DOHH2 (cell line): ENCODE measurements around the gene ZSWIM1.
"Not testable (repeated sequence)": the region's sequence is repeated elsewhere in the genome, so short reads cannot be mapped to it uniquely, and the experiment has no call there.

Experiments
- H3F3A ChIP-seq: fragments of 200-600 bp; sonication (generic), shearing (Covaris generic); 2 replicates; pipeline ENCODE4 v1.6.0; 2016; ENCODE audit warnings: antibody characterized with exemption, mild to moderate bottlenecking; ENCODE audit not compliant: control insufficient read depth, insufficient read depth
- H3K27ac ChIP-seq: fragments of 200-600 bp; sonication (generic); 2 replicates; pipeline ENCODE4 v1.5.1; 2014; ENCODE audit warnings: low read depth, mild to moderate bottlenecking, low read length, moderate library complexity
- H3K27me3 ChIP-seq: fragments of 200-600 bp; sonication (generic); 2 replicates; pipeline ENCODE4 v1.6.1; 2014; ENCODE audit warnings: mild to moderate bottlenecking, low read length, mixed read lengths; ENCODE audit not compliant: control insufficient read depth
- H3K36me3 ChIP-seq: fragments of 200-600 bp; sonication (generic); 2 replicates; pipeline ENCODE4 v1.6.1; 2014; ENCODE audit warnings: mild to moderate bottlenecking, low read length, moderate library complexity, mixed read lengths; ENCODE audit not compliant: control insufficient read depth
- H3K4me1 ChIP-seq: fragments of 200-600 bp; sonication (generic); 2 replicates; pipeline ENCODE4 v1.6.1; 2014; ENCODE audit warnings: mild to moderate bottlenecking, low read length, mixed read lengths; ENCODE audit not compliant: control insufficient read depth
- H3K4me2 ChIP-seq: fragments of 200-600 bp; sonication (generic); 2 replicates; pipeline ENCODE4 v1.6.0; 2014; ENCODE audit warnings: mild to moderate bottlenecking, low read length, moderate library complexity
- H3K4me3 ChIP-seq: fragments of 200-600 bp; sonication (generic); 2 replicates; pipeline ENCODE4 v1.5.1; 2014; ENCODE audit warnings: mild to moderate bottlenecking, low read length, mixed read lengths
- H3K79me2 ChIP-seq: fragments of 200-600 bp; sonication (generic); 2 replicates; pipeline ENCODE4 v1.6.1; 2014; ENCODE audit warnings: mild to moderate bottlenecking, low read length, mixed read lengths; ENCODE audit not compliant: control insufficient read depth
- H3K9me2 ChIP-seq: fragments of 200-600 bp; sonication (generic); replicated peaks from 2 replicates; pipeline ENCODE4 v1.6.1; 2014; ENCODE audit warnings: mild to moderate bottlenecking, low read length, mixed read lengths; ENCODE audit not compliant: control insufficient read depth
- H3K9me3 ChIP-seq: fragments of 200-600 bp; sonication (generic); 2 replicates; pipeline ENCODE4 v1.6.1; 2014; ENCODE audit warnings: antibody characterized with exemption, low read length, mixed read lengths; ENCODE audit not compliant: control insufficient read depth, insufficient read depth
- H4K20me1 ChIP-seq: fragments of 200-600 bp; sonication (generic); 2 replicates; pipeline ENCODE4 v1.6.0; 2014; ENCODE audit warnings: low read depth, mild to moderate bottlenecking, antibody characterized with exemption, low read length, moderate library complexity; ENCODE audit not compliant: control insufficient read depth, insufficient read depth
- CTCF ChIP-seq: fragments of 200-600 bp; sonication (generic); IDR thresholded peaks from one replicate; pipeline ENCODE4 v1.5.1; 2014; ENCODE audit warnings: antibody characterized with exemption, mild to moderate bottlenecking, low read depth, low read length; ENCODE audit not compliant: poor library complexity, severe bottlenecking
- EZH2phosphoT487 ChIP-seq: fragments of 200-600 bp; sonication (generic); IDR thresholded peaks from 2 replicates; pipeline ENCODE4 v1.6.1; 2017; ENCODE audit warnings: borderline replicate concordance, mild to moderate bottlenecking, antibody characterized with exemption, low read length, moderate library complexity, mixed read lengths

The ZSWIM1 gene

GRCh38 chr20:45873409-45874103 is 7.5 kb upstream of the ZSWIM1 start:
- Histone ChIP-seq H4K20me1 (no peaks in the 10 kb centered on the region), H3F3A (no peaks in the 10 kb centered on the region), H3K9me2 (no peaks in the 10 kb centered on the region), H3K9me3 (no peaks in the 10 kb centered on the region), H3K27ac (no peak overlapping the region), H3K79me2 (no peaks in the 10 kb centered on the region), H3K36me3 (peaks cover 5% of the 10 kb centered on the region; the same call in 1 of the 2 replicates), H3K4me3 (no peak overlapping the region), H3K4me2 (no peak overlapping the region), H3K27me3 (no peaks in the 10 kb centered on the region), H3K4me1 (no peaks in the 10 kb centered on the region)
- TF ChIP-seq EZH2phosphoT487 (no peak), CTCF (no peak)

DNA sequence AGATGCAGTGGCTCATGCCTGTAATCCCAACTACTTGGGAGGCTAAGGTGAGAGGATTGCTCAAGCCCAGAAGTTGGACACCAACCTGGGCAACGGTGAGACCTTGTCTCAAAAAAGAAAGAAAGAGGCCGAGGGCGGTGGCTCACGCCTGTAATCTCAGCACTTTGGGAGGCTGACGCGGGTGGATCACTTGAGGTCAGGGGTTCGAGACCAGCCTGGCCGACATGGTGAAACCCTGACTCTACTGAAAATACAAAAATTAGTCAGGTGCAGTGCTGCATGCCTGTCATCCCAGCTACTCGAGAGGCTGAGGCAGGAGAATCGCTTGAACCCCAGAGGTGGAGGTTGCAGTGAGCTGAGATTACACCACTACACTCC is 6.9 kb upstream of the ZSWIM1 start:
- not testable (repeated sequence) for H4K20me1 ChIP-seq, H3K27ac ChIP-seq

DNA sequence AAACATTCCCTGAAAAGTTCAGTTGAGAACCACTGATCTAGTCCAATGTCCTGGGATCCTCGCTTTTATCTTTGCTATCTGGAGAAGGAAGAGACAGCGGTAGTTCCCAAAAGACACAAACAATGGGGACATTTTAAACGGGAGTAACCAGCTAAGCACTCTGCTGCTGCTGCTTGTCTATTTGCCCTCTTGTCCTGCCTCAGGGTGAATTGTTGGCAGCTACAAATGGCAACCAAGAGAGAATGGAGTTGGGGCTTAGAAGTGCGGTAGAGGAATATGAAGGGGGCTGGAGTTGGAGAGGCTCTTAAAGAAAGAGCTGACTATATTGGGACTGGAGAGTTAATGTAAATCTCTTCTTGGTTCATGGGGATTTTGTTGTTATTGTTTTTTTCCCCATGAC is 6.5 kb upstream of the ZSWIM1 start:
- Histone ChIP-seq H3K36me3 (peaks cover 5% of the 10 kb centered on the region; the same call in 1 of the 2 replicates), H3K9me3 (no peaks in the 10 kb centered on the region), H3K4me2 (no peak overlapping the region), H4K20me1 (no peaks in the 10 kb centered on the region), H3K9me2 (no peaks in the 10 kb centered on the region), H3K27me3 (no peaks in the 10 kb centered on the region), H3K27ac (no peak overlapping the region), H3K4me3 (no peak overlapping the region), H3K79me2 (no peaks in the 10 kb centered on the region), H3K4me1 (no peaks in the 10 kb centered on the region), H3F3A (no peaks in the 10 kb centered on the region)
- no peak for TF ChIP-seq EZH2phosphoT487
- no peak for TF ChIP-seq CTCF

More for the DNA sequence above, 6.9 kb upstream of the ZSWIM1 start:
- not testable (repeated sequence) for H3F3A ChIP-seq, H3K4me3 ChIP-seq, H3K9me3 ChIP-seq, H3K4me2 ChIP-seq, H3K4me1 ChIP-seq, H3K27me3 ChIP-seq, H3K9me2 ChIP-seq, H3K79me2 ChIP-seq, H3K36me3 ChIP-seq

GRCh38 chr20:45878076-45878761 is 2.8 kb upstream of the ZSWIM1 start:
- TF ChIP-seq CTCF (no peak), EZH2phosphoT487 (no peak)
- peaks cover 22% of the 10 kb centered on the region for H3K79me2 ChIP-seq
- H3K27me3 ChIP-seq = no peaks in the 10 kb centered on the region
- H3F3A ChIP-seq = no peaks in the 10 kb centered on the region
- peaks cover 20% of the 10 kb centered on the region for H3K36me3 ChIP-seq
- H3K27ac ChIP-seq = no peak overlapping the region
- H4K20me1 ChIP-seq = no peaks in the 10 kb centered on the region
- no peaks in the 10 kb centered on the region for H3K9me2 ChIP-seq
- no peak overlapping the region for H3K4me3 ChIP-seq
- no peak overlapping the region for H3K4me2 ChIP-seq
- H3K4me1 ChIP-seq = peaks cover 7% of the 10 kb centered on the region
- no peaks in the 10 kb centered on the region for H3K9me3 ChIP-seq
